Subcutaneous abdominal adipose tissue (tissue), 5 donors: ENCODE results near the gene DBNDD1.
"Not testable (repeated sequence)": the region's sequence is repeated elsewhere in the genome, so short reads cannot be mapped to it uniquely, and the experiment has no call there.

Experiments
- H3K27ac ChIP-seq: one replicate; pipeline ENCODE4 v1.7.0; 2013; ENCODE audit warnings: low read depth, mild to moderate bottlenecking, inconsistent platforms, low read length, moderate library complexity
- H3K27me3 ChIP-seq, 5 donors: one replicate each; pipeline ENCODE4 v1.7.0; 2013; ENCODE audit warnings: low read length in 5 of 5, inconsistent platforms in 1 of 5; ENCODE audit not compliant: control insufficient read depth in 5 of 5, insufficient read depth in 4 of 5
- H3K36me3 ChIP-seq, 5 donors: one replicate each; pipeline ENCODE4 v1.7.0; 2013; ENCODE audit warnings: low read length in 5 of 5; ENCODE audit not compliant: control insufficient read depth in 5 of 5, insufficient read depth in 5 of 5
- H3K4me1 ChIP-seq, 5 donors: one replicate each; pipeline ENCODE4 v1.7.0; 2013; ENCODE audit warnings: low read length in 5 of 5, mild to moderate bottlenecking in 3 of 5, moderate library complexity in 1 of 5; ENCODE audit not compliant: control insufficient read depth in 5 of 5, insufficient read depth in 5 of 5
- H3K4me3 ChIP-seq, 5 donors: one replicate each; pipeline ENCODE4 v1.7.0; 2013; ENCODE audit warnings: low read length in 5 of 5, low read depth in 1 of 5
- H3K9ac ChIP-seq, 5 donors: one replicate each; pipeline ENCODE4 v1.7.0; 2013; ENCODE audit warnings: low read length in 5 of 5, mild to moderate bottlenecking in 4 of 5, moderate library complexity in 3 of 5
- H3K9me3 ChIP-seq, 5 donors: one replicate each; pipeline ENCODE4 v1.7.0; 2013; ENCODE audit warnings: low read length in 5 of 5; ENCODE audit not compliant: control insufficient read depth in 5 of 5
- donor health status: healthy.
- donor health status: healthy.
- donor health status: healthy.
- donor health status: healthy.
- donor health status: healthy.

DBNDD1 gene

GRCh38 chr16:90005956-90006663 is 13.1 kb downstream of the DBNDD1 start:
- H3K36me3 ChIP-seq = no peaks in the 10 kb centered on the region
- no peaks in the 10 kb centered on the region for H3K9me3 ChIP-seq
- peaks cover 0 to 2% (median 0%) of the 10 kb centered on the region in 5 donors for H3K4me1 ChIP-seq
- no peak overlapping the region for H3K27ac ChIP-seq
- no peak overlapping the region for H3K9ac ChIP-seq
- no peaks in the 10 kb centered on the region for H3K27me3 ChIP-seq
- no peak overlapping the region for H3K4me3 ChIP-seq

DNA sequence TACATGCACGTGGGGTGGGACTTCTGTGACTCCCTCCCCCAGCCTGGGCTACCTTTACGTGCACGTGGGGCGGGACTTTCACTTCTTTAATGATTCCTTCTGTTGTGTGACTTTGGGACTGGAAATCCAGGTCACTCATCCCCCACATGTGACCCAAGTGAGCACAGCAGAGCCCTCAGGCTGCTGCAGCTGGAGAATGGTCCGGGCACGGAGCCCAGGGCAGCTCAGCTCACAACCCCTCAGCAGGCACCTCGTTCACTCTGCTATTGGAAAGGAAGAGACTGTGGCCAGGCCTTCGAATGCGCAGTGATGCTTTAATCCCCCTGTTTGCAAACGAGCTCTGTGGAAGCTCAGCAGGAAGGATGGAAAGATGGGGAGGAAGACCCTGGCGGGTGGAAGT is 14.7 kb downstream of the DBNDD1 start:
- Histone ChIP-seq H3K4me3 (no peak overlapping the region), H3K4me1 (peaks cover 0 to 2% (median 0%) of the 10 kb centered on the region in 5 donors), H3K9ac (no peak overlapping the region), H3K36me3 (peaks cover 0 to 13% (median 9%) of the 10 kb centered on the region in 5 donors), H3K27me3 (no peaks in the 10 kb centered on the region), H3K9me3 (no peaks in the 10 kb centered on the region), H3K27ac (no peak overlapping the region)

GRCh38 chr16:90002759-90003158 is 16.5 kb downstream of the DBNDD1 start:
- Histone ChIP-seq H3K27ac (no peak overlapping the region), H3K36me3 (peaks cover 0 to 26% (median 19%) of the 10 kb centered on the region in 5 donors), H3K9ac (no peak overlapping the region), H3K4me3 (no peak overlapping the region), H3K9me3 (no peaks in the 10 kb centered on the region), H3K27me3 (no peaks in the 10 kb centered on the region), H3K4me1 (peaks cover 0 to 2% (median 0%) of the 10 kb centered on the region in 5 donors)

DNA sequence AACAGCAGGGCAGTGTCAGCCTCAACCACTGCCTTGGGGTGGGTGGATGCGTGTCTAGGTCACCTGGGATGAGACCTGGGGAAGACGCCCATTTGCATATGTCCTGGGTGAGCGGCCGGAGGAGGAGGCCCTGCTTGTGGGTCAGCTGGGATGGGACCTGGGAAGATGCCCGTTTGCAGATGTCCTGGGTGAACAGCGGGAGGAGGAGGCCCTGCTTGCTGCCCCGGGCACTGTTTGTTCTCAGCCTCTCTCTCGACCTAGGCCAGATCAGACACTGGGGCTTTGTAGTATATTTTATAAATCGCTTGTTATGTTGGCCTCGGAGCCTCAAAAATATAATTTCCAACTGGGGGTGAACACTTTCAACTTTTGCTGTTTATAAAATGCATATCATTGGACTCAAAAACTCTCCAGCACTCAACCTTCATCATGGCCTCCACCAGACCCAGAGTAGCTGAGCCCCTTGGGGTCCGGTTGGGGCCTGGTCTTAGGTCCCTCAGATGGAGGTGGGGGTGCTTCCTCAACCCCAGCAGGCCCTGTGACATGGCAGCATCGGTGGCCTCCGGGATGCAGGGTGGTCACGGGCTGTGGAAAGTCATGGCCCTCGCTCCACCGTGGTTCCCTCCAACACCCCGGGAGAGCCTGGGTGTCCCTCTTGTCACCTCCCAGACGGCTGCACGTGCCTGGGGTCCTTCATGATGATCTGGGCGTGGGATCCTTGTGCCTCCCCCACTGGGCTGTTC is 17.3 kb downstream of the DBNDD1 start:
- Histone ChIP-seq H3K27ac (no peak overlapping the region), H3K9ac (no peak overlapping the region), H3K27me3 (no peaks in the 10 kb centered on the region), H3K4me1 (peaks cover 0 to 2% (median 0%) of the 10 kb centered on the region in 5 donors), H3K36me3 (peaks cover 0 to 29% (median 20%) of the 10 kb centered on the region in 5 donors), H3K4me3 (no peak overlapping the region), H3K9me3 (no peaks in the 10 kb centered on the region)

- Histone ChIP-seq H3K4me1 (peaks cover 0 to 2% (median 0%) of the 10 kb centered on the region in 5 donors), H3K27me3 (no peaks in the 10 kb centered on the region), H3K9ac (peak overlapping the region in 1 of 5 donors; percentile 49), H3K36me3 (peaks cover 0 to 37% (median 22%) of the 10 kb centered on the region in 5 donors), H3K27ac (no peak overlapping the region), H3K9me3 (no peaks in the 10 kb centered on the region), H3K4me3 (no peak overlapping the region)
These were observed 18.4 kb downstream of the DBNDD1 start for GRCh38 chr16:90000733-90001427.

GRCh38 chr16:89999831-90000574 is 19.3 kb downstream of the DBNDD1 start:
- H3K4me3 ChIP-seq = no peak overlapping the region
- peaks cover 0 to 42% (median 29%) of the 10 kb centered on the region in 5 donors for H3K36me3 ChIP-seq
- H3K27ac ChIP-seq = no peak overlapping the region
- no peaks in the 10 kb centered on the region for H3K27me3 ChIP-seq
- peaks cover 0 to 3% (median 0%) of the 10 kb centered on the region in 5 donors for H3K9me3 ChIP-seq
- H3K9ac ChIP-seq = no peak overlapping the region
- H3K4me1 ChIP-seq = peaks cover 0 to 2% (median 0%) of the 10 kb centered on the region in 5 donors

- H3K9ac ChIP-seq = no peak overlapping the region
- no peak overlapping the region for H3K4me3 ChIP-seq
- no peaks in the 10 kb centered on the region for H3K27me3 ChIP-seq
- H3K27ac ChIP-seq = peak overlapping the region; percentile 94
- peaks cover 0 to 6% (median 0%) of the 10 kb centered on the region in 5 donors for H3K9me3 ChIP-seq
- peaks cover 0 to 10% (median 6%) of the 10 kb centered on the region in 5 donors for H3K4me1 ChIP-seq
- peaks cover 0 to 80% (median 61%) of the 10 kb centered on the region in 5 donors for H3K36me3 ChIP-seq
These were observed 23.1 kb downstream of the DBNDD1 start for GRCh38 chr16:89996178-89996489.

DNA sequence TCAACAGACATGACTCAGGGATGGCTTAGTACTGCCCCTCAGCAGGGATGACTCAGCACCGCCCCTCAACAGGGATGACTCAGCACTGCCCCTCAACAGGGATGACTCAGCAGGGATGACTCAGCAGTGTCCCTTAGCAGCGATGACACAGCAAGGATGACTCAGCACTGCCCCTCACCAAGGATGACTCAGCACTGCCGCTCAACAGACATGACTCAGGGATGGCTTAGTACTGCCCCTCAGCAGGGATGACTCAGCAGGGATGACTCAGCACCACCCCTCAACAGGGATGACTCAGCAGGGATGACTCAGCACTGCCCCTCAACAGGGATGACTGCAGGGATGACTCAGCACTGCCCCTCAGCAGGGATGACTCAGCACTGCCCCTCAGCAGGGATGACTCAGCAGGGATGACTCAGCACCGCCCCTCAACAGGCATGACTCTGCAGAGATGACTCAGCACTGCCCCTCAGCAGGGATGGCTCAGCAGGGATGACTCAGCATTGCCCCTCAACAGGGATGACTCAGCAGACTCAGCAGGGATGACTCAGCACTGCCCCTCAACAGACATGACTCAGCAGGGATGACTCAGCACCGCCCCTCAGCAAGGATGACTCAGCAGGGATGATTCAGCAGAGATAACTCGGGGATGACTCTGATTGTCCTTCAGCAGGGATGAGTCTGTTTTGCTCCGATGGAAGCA is 23.6 kb downstream of the DBNDD1 start:
- not testable (repeated sequence) for H3K9me3 ChIP-seq, H3K27me3 ChIP-seq, H3K9ac ChIP-seq, H3K4me3 ChIP-seq
- peak overlapping the region; percentile 94 for H3K27ac ChIP-seq
- peaks cover 0 to 83% (median 67%) of the 10 kb centered on the region in 5 donors for H3K36me3 ChIP-seq
- H3K4me1 ChIP-seq = peaks cover 0 to 10% (median 6%) of the 10 kb centered on the region in 5 donors

DNA sequence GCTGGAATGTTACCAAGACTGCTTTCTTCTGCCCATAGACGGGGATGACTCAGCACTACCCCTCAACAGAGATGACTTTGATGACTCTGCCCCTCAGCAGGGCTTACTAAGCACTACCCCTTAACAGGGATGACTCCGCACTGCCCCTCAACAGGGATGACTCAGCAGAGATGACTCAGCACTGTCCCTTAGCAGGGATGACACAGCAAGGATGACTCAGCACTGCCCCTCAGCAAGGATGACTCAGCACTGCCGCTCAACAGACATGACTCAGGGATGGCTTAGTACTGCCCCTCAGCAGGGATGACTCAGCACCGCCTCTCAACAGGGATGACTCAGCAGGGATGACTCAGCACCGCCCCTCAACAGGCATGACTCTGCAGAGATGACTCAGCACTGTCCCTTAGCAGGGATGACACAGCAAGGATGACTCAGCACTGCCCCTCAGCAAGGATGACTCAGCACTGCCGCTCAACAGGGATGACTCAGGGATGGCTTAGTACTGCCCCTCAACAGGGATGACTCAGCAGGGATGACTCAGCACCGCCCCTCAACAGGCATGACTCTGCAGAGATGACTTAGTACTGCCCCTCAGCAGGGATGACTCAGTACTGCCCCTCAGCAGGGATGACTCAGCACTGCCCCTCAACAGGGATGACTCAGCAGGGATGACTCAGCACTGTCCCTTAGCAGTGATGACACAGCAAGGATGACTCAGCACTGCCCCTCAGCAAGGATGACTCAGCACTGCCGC is 24.4 kb downstream of the DBNDD1 start:
- not testable (repeated sequence) for H3K9me3 ChIP-seq, H3K4me3 ChIP-seq, H3K27me3 ChIP-seq
- H3K4me1 ChIP-seq = peaks cover 0 to 10% (median 6%) of the 10 kb centered on the region in 5 donors
- peak overlapping the region in 2 of 5 donors; percentile 2 to 56 for H3K9ac ChIP-seq
- H3K36me3 ChIP-seq = peaks cover 0 to 80% (median 67%) of the 10 kb centered on the region in 5 donors
- peak overlapping the region; percentile 94 for H3K27ac ChIP-seq
